Lung (tissue), 12 donors: ENCODE measurements around the gene MAPKAP1. TPM values are rescaled to one million over a fixed set of nuclear protein-coding genes. Genes with fewer than 3 reads are reported as not detected.

Experiments used
- ATAC-seq: fragments of 200-7000 bp; cut with Tn5 transposase; one replicate; pipeline ENCODE4 v1.9.1; 2020; ENCODE audit warnings: moderate number of reproducible peaks; ENCODE audit not compliant: insufficient read depth, low FRiP score
- DNase-seq, 3 donors: peaks; one replicate each; pipeline ENCODE4 v3.0.0-alpha.2; 2013 to 2017
- H3K27ac ChIP-seq, 2 donors: one replicate each; pipeline ENCODE4 v1.5.1; 2013; ENCODE audit warnings: mild to moderate bottlenecking in 2 of 2, moderate library complexity in 2 of 2, control low read depth in 1 of 2, inconsistent platforms in 1 of 2, low read depth in 1 of 2, low read length in 1 of 2
- H3K27me3 ChIP-seq, 3 donors: one replicate each; pipeline ENCODE4 v1.5.1; 2013; ENCODE audit warnings: low read length in 2 of 3; ENCODE audit not compliant: control insufficient read depth in 3 of 3, insufficient read depth in 3 of 3
- H3K36me3 ChIP-seq, 4 donors: one replicate each; pipeline ENCODE4 v1.5.1; 2013; ENCODE audit warnings: low read length in 4 of 4, mild to moderate bottlenecking in 1 of 4, moderate library complexity in 1 of 4; ENCODE audit not compliant: control insufficient read depth in 4 of 4, insufficient read depth in 4 of 4
- H3K4me1 ChIP-seq, 5 donors: one replicate each; pipeline ENCODE4 v1.5.1; 2013; ENCODE audit warnings: low read length in 5 of 5, mild to moderate bottlenecking in 2 of 5, moderate library complexity in 1 of 5; ENCODE audit not compliant: control insufficient read depth in 5 of 5, insufficient read depth in 5 of 5
- H3K4me3 ChIP-seq: one replicate; pipeline ENCODE4 v1.5.1; 2013; ENCODE audit warnings: mild to moderate bottlenecking, control low read depth, moderate library complexity
- H3K9ac ChIP-seq, 2 donors: one replicate each; pipeline ENCODE4 v1.5.1; 2013; ENCODE audit warnings: low read length in 2 of 2, control low read depth in 1 of 2; ENCODE audit not compliant: insufficient read depth in 1 of 2
- H3K9me3 ChIP-seq, 4 donors: one replicate each; pipeline ENCODE4 v1.5.1; 2013; ENCODE audit warnings: low read length in 3 of 4, mild to moderate bottlenecking in 1 of 4, moderate library complexity in 1 of 4; ENCODE audit not compliant: control insufficient read depth in 4 of 4, insufficient read depth in 3 of 4
- WGBS, 2 donors: extraction: QIAGEN DNeasy Blood & Tissue Kit; methylation state at CpG; one replicate each; pipeline ENCODE4 v1.1.7; 2013; 5-methylcytosine and 5-hydroxymethylcytosine counted together
- polyA plus RNA-seq, 2 donors: library from polyadenylated mRNA; stranded (reverse); fragments of 200-250 nt; gene quantifications; one replicate each; pipeline ENCODE4 v1.2.1, GENCODE V29; 2013
- total RNA-seq, 2 donors: library from RNA; depleted of rRNA in 1 of 2; stranded (reverse); fragments of >200 nt in 1 of 2; gene quantifications; one replicate each; pipeline ENCODE4 v1.2.1, GENCODE V29; 2014 to 2021
- TF ChIP-seq, protein P1 (sequence below): IDR thresholded peaks from 2 replicates; pipeline ENCODE4 v1.5.1; 2012; ENCODE audit warnings: mild to moderate bottlenecking; ENCODE audit errors: control extremely low read depth, extremely low read depth
- donor health status: control.
- donor health status: control.
- donor health status: Bipolar disorder and iron deficiency.
- donor health status: healthy.
- donor health status: DM: yes; HTN: yes; CAD: no.

Gene MAPKAP1
- total and polyA plus RNA-seq, 4 donors: 53.0 to 83.3 (median 66.7) TPM

DNA sequence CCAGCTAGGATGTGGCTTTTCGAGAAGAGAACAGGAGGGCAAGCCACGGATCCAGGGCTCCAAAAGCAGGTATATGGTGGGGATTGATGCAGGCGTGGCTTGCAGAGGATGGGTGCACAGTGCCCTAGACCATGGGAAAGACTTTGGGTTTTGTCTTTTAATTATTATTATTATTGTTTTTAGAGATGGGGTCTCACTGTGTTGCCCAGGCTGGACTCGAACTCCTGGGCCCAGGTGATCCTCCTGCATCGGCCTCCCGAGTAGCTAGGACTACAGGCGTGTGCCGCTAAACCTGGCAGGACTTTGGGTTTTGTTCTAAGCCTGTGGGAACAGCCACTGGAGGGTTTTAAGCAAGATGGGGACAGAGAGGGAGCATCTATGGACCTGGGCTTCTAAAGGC lies 293.4 kb downstream of the MAPKAP1 start:
- TF ChIP-seq, protein P1, sequence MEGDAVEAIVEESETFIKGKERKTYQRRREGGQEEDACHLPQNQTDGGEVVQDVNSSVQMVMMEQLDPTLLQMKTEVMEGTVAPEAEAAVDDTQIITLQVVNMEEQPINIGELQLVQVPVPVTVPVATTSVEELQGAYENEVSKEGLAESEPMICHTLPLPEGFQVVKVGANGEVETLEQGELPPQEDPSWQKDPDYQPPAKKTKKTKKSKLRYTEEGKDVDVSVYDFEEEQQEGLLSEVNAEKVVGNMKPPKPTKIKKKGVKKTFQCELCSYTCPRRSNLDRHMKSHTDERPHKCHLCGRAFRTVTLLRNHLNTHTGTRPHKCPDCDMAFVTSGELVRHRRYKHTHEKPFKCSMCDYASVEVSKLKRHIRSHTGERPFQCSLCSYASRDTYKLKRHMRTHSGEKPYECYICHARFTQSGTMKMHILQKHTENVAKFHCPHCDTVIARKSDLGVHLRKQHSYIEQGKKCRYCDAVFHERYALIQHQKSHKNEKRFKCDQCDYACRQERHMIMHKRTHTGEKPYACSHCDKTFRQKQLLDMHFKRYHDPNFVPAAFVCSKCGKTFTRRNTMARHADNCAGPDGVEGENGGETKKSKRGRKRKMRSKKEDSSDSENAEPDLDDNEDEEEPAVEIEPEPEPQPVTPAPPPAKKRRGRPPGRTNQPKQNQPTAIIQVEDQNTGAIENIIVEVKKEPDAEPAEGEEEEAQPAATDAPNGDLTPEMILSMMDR: no peak
- peaks cover 0 to 3% (median 0%) of the 10 kb centered on the region in 5 donors for H3K4me1 ChIP-seq
- peaks cover 0 to 4% (median 0%) of the 10 kb centered on the region in 4 donors for H3K9me3 ChIP-seq
- no peak overlapping the region for H3K4me3 ChIP-seq
- H3K9ac ChIP-seq: no peak overlapping the region
- DNase-seq: no peak
- no peak overlapping the region for H3K27ac ChIP-seq
- ATAC-seq: no peak
- WGBS, 2 donors: 93 to 98% methylated on average over 8 of the region's 8 CpGs
- no peaks in the 10 kb centered on the region for H3K36me3 ChIP-seq
- no peaks in the 10 kb centered on the region for H3K27me3 ChIP-seq

DNA sequence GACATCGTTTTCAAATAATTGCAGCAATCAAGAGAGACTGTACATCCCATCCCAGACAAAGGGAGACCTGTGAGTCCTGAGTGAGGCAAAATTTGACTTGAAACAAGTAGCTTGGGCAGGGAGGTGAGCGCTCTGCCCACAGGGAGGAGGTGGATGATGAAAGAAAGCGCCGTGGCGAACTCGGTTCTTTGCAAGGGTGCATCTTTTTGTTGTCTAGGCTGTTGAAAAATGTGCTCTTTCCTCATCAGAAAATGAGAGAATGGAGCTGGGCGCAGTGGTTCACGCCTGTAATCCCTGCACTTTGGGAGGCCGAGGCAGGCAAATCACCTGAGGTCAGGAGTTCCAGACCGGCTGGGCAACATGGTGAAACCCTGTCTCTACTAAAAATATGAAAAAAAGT lies 294.8 kb downstream of the MAPKAP1 start:
- peaks cover 0 to 4% (median 0%) of the 10 kb centered on the region in 4 donors for H3K9me3 ChIP-seq
- ATAC-seq (no peak), DNase-seq (no peak)
- no peaks in the 10 kb centered on the region for H3K27me3 ChIP-seq
- 84% methylated on average over 10 of the region's 10 CpGs for WGBS, 2 donors
- H3K4me1 ChIP-seq: peaks cover 0 to 8% (median 0%) of the 10 kb centered on the region in 5 donors
- no peak overlapping the region for H3K9ac ChIP-seq
- no peak overlapping the region for H3K27ac ChIP-seq
- H3K4me3 ChIP-seq: no peak overlapping the region
- TF ChIP-seq, protein P1: no peak
- H3K36me3 ChIP-seq: no peaks in the 10 kb centered on the region

DNA sequence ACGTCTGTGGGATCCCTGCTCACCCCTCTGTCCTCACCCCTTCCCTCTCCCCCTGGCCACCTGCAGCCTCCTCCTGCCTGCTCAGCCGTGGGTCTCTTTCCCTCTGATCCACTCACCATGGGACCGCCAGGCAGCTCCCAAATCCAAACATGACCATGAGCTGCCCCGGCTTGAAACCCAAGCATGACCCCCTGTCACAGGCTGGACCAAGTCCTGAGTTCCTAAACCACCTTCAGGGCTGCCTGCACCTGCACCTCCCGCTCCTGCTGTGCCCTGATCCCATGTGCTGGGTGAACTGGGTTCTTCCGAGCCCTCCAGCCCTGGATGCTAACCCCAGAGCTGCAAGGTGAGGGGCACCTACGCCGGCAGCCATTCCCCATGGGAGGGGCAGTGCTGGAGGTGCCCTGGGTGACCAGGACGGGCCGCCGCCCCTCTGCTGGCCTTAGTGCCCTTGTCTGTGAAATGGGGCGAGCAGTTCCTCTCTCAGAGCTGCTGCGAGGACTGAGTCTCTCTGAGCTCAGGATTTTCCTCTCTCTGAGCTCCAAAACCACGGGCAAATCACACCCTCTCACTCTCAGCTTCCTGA lies 295.7 kb downstream of the MAPKAP1 start:
- Histone ChIP-seq H3K27ac (no peak overlapping the region), H3K4me3 (no peak overlapping the region), H3K9ac (no peak overlapping the region), H3K27me3 (peaks cover 0 to 4% (median 0%) of the 10 kb centered on the region in 3 donors), H3K9me3 (peaks cover 0 to 4% (median 0%) of the 10 kb centered on the region in 4 donors), H3K36me3 (no peaks in the 10 kb centered on the region), H3K4me1 (peaks cover 0 to 8% (median 0%) of the 10 kb centered on the region in 5 donors)
- 78% methylated on average over 14 of the region's 14 CpGs for WGBS, 2 donors
- TF ChIP-seq, protein P1: no peak
- ATAC-seq (no peak), DNase-seq (no peak)

DNA sequence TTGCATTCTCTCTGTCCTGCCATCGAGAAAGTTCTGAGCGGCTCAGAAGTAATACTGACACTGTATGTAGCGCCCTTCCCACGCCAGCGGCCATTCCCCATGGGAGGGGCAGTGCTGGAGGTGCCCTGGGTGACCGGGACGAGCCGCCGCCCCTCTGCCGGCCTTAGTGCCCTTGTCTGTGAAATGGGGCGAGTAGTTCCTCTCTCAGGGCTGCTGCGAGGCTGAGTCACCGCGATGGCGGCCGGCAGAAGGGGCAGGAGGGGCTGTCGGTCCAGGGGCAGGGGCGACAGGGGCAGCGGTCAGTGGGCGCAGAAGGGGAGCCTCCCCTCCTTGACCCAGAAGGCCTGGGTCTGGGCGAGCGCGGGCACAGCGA lies 296.5 kb downstream of the MAPKAP1 start:
- no peak for DNase-seq
- no peak overlapping the region for H3K27ac ChIP-seq
- H3K4me3 ChIP-seq: no peak overlapping the region
- TF ChIP-seq, protein P1: no peak
- 90 to 96% methylated on average over 21 to 24 of the region's 24 CpGs for WGBS, 2 donors
- ATAC-seq: no peak
- H3K36me3 ChIP-seq: no peaks in the 10 kb centered on the region
- no peak overlapping the region for H3K9ac ChIP-seq
- peaks cover 0 to 8% (median 0%) of the 10 kb centered on the region in 5 donors for H3K4me1 ChIP-seq
- peaks cover 0 to 4% (median 0%) of the 10 kb centered on the region in 3 donors for H3K27me3 ChIP-seq
- H3K9me3 ChIP-seq: peaks cover 0 to 4% (median 0%) of the 10 kb centered on the region in 4 donors
